Measurements from ENCODE around the gene SULT6B1. TPM values are rescaled to one million over a fixed set of nuclear protein-coding genes. Genes with fewer than 3 reads are reported as not detected.

SULT6B1 gene
- polyA plus RNA-seq, 1 donor (not counting 4 experiments of a cell fraction or from before 2014, with no cell fraction given), result not detected

DNA sequence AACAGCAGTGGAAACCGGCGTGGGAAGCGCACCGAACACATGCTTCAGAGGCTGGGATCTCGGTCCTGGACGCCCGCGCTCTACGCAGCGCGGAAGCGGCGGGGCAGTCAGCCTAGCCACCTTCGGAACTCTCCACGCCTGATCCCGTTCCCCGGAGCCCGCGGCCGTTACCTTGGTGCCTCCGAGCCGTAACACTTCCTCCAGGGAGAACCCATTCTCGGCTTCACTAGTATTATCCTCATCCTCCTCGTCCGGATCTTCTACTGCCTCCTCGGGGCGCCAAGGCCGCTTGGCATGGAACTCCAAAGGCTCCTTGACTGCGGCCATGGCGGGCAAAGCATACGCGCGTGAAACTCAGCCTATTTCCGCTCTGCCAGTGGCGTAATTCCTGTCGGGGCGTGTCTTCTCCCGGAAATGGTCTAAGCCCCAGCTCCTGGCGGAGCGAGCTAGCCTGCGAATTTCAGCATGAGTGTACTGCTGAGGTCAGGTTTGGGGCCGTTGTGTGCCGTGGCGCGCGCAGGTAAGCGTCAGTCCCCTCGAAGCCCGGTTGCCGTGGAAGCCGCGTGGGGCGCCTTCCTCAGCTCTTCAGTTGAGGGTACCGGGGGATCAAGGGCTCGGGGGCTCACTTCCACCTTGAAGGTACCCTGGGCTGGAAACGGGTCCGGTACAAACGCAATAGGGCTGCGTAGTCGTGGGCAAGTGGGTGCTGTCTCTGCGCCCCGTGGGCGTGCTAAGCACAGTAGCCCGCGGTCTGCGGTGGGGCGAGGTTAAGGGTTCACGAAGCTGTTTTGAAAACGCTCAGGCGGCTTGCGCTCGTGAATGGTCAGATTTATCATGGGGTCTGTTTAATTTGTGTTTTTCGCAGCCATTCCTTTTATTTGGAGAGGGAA, 43.0 kb upstream of the SULT6B1 start, which contains the start of the genes CEBPZ and NDUFAF7:
Gene CEBPZ (minus strand): TSS at position 356 of the 890 bp plus-strand sequence. CDS start 29 bp downstream, at position 327.
Gene NDUFAF7 (plus strand): TSS at position 418 of the 890 bp plus-strand sequence. CDS start 48 bp downstream, at position 466.
- TF ChIP-seq, protein P1, sequence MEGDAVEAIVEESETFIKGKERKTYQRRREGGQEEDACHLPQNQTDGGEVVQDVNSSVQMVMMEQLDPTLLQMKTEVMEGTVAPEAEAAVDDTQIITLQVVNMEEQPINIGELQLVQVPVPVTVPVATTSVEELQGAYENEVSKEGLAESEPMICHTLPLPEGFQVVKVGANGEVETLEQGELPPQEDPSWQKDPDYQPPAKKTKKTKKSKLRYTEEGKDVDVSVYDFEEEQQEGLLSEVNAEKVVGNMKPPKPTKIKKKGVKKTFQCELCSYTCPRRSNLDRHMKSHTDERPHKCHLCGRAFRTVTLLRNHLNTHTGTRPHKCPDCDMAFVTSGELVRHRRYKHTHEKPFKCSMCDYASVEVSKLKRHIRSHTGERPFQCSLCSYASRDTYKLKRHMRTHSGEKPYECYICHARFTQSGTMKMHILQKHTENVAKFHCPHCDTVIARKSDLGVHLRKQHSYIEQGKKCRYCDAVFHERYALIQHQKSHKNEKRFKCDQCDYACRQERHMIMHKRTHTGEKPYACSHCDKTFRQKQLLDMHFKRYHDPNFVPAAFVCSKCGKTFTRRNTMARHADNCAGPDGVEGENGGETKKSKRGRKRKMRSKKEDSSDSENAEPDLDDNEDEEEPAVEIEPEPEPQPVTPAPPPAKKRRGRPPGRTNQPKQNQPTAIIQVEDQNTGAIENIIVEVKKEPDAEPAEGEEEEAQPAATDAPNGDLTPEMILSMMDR (optimal IDR thresholded peaks at IDR 0.05 in 1 of 3, IDR thresholded peaks at IDR 0.05 in 1 of 3, conservative IDR thresholded peaks at IDR 0.05 in 1 of 3; ENCODE audit: extremely low read depth in 1 of 3, insufficient read depth in 2 of 3, low read length in 3 of 3), result no peak
- no peak for TF ChIP-seq EZH2 (IDR thresholded peaks at IDR 0.05; ENCODE audit: low read length)
- no peaks in the 10 kb centered on the region for H4K20me1 ChIP-seq (ENCODE audit: control insufficient read depth, extremely low read depth, insufficient read depth, low read length)
- H3K9me1 ChIP-seq (ENCODE audit: control insufficient read depth, extremely low read depth, insufficient read depth, low read length), result no peaks in the 10 kb centered on the region
- peak within 1 kb of the TSS; percentile 99 for H3K4me2 ChIP-seq (ENCODE audit: control insufficient read depth, extremely low read depth, insufficient read depth, low read depth, low read length)
- peak; percentile 52 for DNase-seq (ENCODE audit: low read depth, low spot score)
- H3K27ac ChIP-seq (ENCODE audit: control insufficient read depth, insufficient read depth, low read length), result peak within 1 kb of the TSS; percentile 96
- peak within 1 kb of the TSS; percentile 67 to 98 (median 92) for H3K4me3 ChIP-seq (ENCODE audit: control insufficient read depth in 2 of 3, extremely low read depth in 1 of 3, insufficient read depth in 2 of 3, low read depth in 1 of 3, low read length in 3 of 3)
- H3K4me1 ChIP-seq (ENCODE audit: control insufficient read depth, extremely low read depth, insufficient read depth, low read length), result peaks cover 23% of the 10 kb centered on the region
- H3K9me3 ChIP-seq (ENCODE audit: control insufficient read depth, low read depth, low read length), result no peaks in the 10 kb centered on the region
- peak within 1 kb of the TSS; percentile 98 for H3K9ac ChIP-seq (ENCODE audit: control insufficient read depth, extremely low read depth, insufficient read depth, low read length)
- no peaks in the 10 kb centered on the region for H3K27me3 ChIP-seq (ENCODE audit: control insufficient read depth, extremely low read depth, insufficient read depth, low read length)
- no peak for FAIRE-seq
- dilution Hi-C loops (cut with MboI; ENCODE audit: extremely low pct_ligation_motif_present, low sequenced_read_pairs), result no loop called here
- peak within 1 kb of the TSS; percentile 98 for H2AFZ ChIP-seq (ENCODE audit: control insufficient read depth, low read length)
- peaks cover 12 to 22% of the 10 kb centered on the region in 2 experiments for H3K36me3 ChIP-seq (ENCODE audit: control insufficient read depth in 2 of 2, extremely low read depth in 1 of 2, insufficient read depth in 2 of 2, low read length in 2 of 2)
- H3K79me2 ChIP-seq (ENCODE audit: control insufficient read depth, insufficient read depth, low read length), result peaks cover 89% of the 10 kb centered on the region

GRCh38 chr2:37230581-37230980, 42.1 kb upstream of the SULT6B1 start:
- Histone ChIP-seq H3K79me2 (ENCODE audit: control insufficient read depth, insufficient read depth, low read length) (peaks cover 93% of the 10 kb centered on the region), H3K27me3 (ENCODE audit: control insufficient read depth, extremely low read depth, insufficient read depth, low read length) (no peaks in the 10 kb centered on the region), H3K36me3 (ENCODE audit: control insufficient read depth in 2 of 2, extremely low read depth in 1 of 2, insufficient read depth in 2 of 2, low read length in 2 of 2) (peaks cover 12 to 22% of the 10 kb centered on the region in 2 experiments), H4K20me1 (ENCODE audit: control insufficient read depth, extremely low read depth, insufficient read depth, low read length) (no peaks in the 10 kb centered on the region), H3K9me3 (ENCODE audit: control insufficient read depth, low read depth, low read length) (no peaks in the 10 kb centered on the region), H3K9ac (ENCODE audit: control insufficient read depth, extremely low read depth, insufficient read depth, low read length) (peak overlapping the region; percentile 98), H3K27ac (ENCODE audit: control insufficient read depth, insufficient read depth, low read length) (peak overlapping the region; percentile 96), H3K9me1 (ENCODE audit: control insufficient read depth, extremely low read depth, insufficient read depth, low read length) (no peaks in the 10 kb centered on the region), H3K4me2 (ENCODE audit: control insufficient read depth, extremely low read depth, insufficient read depth, low read depth, low read length) (peak overlapping the region; percentile 74), H3K4me1 (ENCODE audit: control insufficient read depth, extremely low read depth, insufficient read depth, low read length) (peaks cover 23% of the 10 kb centered on the region), H2AFZ (ENCODE audit: control insufficient read depth, low read length) (peak overlapping the region; percentile 25), H3K4me3 (ENCODE audit: control insufficient read depth in 2 of 3, extremely low read depth in 1 of 3, insufficient read depth in 2 of 3, low read depth in 1 of 3, low read length in 3 of 3) (peak overlapping the region; percentile 67 to 98 (median 92))
- TF ChIP-seq EZH2 (IDR thresholded peaks at IDR 0.05; ENCODE audit: low read length), result no peak
- TF ChIP-seq, protein P1 (optimal IDR thresholded peaks at IDR 0.05 in 1 of 3, IDR thresholded peaks at IDR 0.05 in 1 of 3, conservative IDR thresholded peaks at IDR 0.05 in 1 of 3; ENCODE audit: extremely low read depth in 1 of 3, insufficient read depth in 2 of 3, low read length in 3 of 3), result no peak
- FAIRE-seq (no peak), DNase-seq (ENCODE audit: low read depth, low spot score) (no peak)
- dilution Hi-C loops (cut with MboI; ENCODE audit: extremely low pct_ligation_motif_present, low sequenced_read_pairs), result no loop called here

Data from keratinocyte (primary cell).